ENCODE measurements around the gene FFAR3.

The FFAR3 gene, protein sequence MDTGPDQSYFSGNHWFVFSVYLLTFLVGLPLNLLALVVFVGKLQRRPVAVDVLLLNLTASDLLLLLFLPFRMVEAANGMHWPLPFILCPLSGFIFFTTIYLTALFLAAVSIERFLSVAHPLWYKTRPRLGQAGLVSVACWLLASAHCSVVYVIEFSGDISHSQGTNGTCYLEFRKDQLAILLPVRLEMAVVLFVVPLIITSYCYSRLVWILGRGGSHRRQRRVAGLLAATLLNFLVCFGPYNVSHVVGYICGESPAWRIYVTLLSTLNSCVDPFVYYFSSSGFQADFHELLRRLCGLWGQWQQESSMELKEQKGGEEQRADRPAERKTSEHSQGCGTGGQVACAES

DNA sequence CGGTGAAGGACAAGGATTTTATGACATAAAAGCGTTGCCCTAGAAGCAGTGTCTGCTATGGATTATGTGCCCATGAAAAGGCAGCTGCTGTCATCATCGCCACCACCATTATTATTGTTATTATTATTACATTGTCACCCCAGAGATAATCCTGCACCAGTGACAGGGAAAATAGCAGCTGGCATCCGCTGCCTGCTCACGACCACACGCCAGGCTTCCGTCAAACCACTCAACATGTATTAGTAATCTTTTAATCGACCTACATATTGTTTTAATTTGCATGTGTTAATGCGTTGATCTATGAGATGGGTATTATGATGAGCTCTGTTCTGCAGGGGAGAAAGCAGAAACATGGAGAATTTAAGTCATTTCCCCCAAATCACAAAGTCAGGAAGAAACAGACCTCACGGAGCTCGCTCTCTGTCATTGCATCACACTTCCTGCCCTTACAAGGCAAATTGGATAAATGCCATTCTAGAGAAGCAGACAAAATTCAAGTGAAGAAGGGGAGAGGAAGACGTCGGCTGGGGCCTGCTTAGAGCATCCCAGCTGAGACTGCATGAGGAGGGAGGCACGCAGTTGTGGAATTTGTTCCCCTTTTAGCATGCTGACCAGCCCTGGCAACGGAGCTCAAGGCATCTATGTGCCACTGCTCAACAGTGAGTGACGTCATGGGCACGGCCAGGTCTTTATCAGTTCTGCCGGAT, at the start of gene FFAR3:
Gene FFAR3 (plus strand): TSS at position 594 of the 707 bp plus-strand sequence. CDS start 431 bp downstream, outside the sequence.
- Mint-ChIP-seq H3K36me3 (no peaks in the 10 kb centered on the region), H3K27ac (peak within 1 kb of the TSS; percentile 85), H3K27me3 (peaks cover 3% of the 10 kb centered on the region), H3K4me1 (ENCODE audit: low read depth) (peaks cover 12% of the 10 kb centered on the region), H3K9me3 (ENCODE audit: low read depth) (no peaks in the 10 kb centered on the region), H3K4me3 (peak within 1 kb of the TSS; percentile 76)

DNA sequence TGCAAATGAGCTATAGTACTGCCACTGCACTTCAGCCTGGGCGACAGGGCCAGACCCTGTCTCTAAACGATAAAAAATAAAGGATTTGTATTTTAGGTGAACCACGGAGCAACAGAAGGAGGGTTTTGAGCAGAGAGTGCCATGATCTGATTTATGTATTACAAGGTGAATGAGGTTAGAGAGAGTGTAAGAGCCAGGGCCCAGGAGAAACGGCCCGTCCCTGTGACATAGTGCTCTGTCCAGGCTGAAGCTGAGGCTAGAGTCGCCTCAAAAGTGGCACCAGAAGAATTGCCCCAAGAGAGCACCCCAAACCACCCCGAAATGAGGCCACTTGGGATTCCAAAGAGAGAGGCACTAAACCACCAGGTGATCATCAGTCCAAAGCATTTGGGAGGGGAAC, 49.4 kb upstream of the FFAR3 start:
- Mint-ChIP-seq H3K4me3 (no peak overlapping the region), H3K9me3 (ENCODE audit: low read depth) (no peaks in the 10 kb centered on the region), H3K36me3 (no peaks in the 10 kb centered on the region), H3K27me3 (no peaks in the 10 kb centered on the region), H3K27ac (no peak overlapping the region), H3K4me1 (ENCODE audit: low read depth) (no peaks in the 10 kb centered on the region)

DNA sequence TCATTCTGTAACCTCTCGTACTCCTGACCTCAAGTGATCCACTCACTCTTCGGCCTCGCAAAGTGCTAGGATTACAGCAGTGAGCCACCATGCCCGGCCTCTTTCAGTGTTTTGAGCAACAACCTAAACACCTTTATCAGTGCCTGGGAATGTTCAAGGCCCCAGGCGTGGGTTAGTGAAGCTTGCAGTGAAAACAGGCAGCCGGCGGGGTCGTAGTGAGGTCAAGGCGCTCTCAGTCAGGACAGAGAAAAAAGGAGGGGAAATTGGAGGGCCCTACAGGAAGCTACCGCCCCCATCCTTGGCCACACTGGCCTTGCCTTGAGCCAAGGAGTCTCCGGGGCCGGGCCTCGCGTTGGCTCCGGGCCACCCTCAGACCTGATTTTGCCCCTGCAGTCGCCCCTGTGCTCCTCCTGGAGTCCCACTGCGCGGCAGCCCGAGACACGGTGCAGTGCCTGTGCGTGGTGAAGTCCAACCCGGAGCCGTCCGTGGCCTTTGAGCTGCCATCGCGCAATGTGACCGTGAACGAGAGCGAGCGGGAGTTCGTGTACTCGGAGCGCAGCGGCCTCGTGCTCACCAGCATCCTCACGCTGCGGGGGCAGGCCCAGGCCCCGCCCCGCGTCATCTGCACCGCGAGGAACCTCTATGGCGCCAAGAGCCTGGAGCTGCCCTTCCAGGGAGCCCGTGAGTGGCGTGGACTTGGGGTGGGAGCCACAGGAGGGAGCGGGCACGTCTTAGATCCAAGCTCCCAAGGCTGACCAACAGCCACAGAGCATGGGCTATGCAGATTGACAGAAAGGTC, 48.6 kb upstream of the FFAR3 start:
- no peak overlapping the region for H3K4me3 Mint-ChIP-seq
- no peaks in the 10 kb centered on the region for H3K36me3 Mint-ChIP-seq
- H3K27ac Mint-ChIP-seq, result no peak overlapping the region
- H3K9me3 Mint-ChIP-seq (ENCODE audit: low read depth), result no peaks in the 10 kb centered on the region
- H3K27me3 Mint-ChIP-seq, result no peaks in the 10 kb centered on the region
- no peaks in the 10 kb centered on the region for H3K4me1 Mint-ChIP-seq (ENCODE audit: low read depth)

DNA sequence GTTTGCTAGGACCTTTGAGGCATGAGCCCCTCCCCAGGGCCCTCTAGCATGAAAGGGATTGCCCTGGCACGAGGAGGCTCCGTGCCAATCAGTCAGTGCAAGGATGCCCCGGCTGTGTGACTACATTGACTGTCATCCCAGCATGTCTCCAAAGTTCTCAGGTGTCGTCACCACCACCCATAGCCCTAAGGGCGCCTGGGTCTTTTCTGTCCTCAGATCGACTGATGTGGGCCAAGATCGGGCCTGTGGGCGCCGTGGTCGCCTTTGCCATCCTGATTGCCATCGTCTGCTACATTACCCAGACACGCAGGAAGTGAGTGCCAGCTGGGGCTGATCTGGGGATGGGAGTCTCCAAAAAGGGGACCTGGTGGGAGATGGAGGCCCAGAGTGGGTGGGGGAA, 47.9 kb upstream of the FFAR3 start:
- no peaks in the 10 kb centered on the region for H3K27me3 Mint-ChIP-seq
- no peak overlapping the region for H3K4me3 Mint-ChIP-seq
- no peaks in the 10 kb centered on the region for H3K36me3 Mint-ChIP-seq
- no peaks in the 10 kb centered on the region for H3K4me1 Mint-ChIP-seq (ENCODE audit: low read depth)
- H3K9me3 Mint-ChIP-seq (ENCODE audit: low read depth), result no peaks in the 10 kb centered on the region
- H3K27ac Mint-ChIP-seq, result no peak overlapping the region

DNA sequence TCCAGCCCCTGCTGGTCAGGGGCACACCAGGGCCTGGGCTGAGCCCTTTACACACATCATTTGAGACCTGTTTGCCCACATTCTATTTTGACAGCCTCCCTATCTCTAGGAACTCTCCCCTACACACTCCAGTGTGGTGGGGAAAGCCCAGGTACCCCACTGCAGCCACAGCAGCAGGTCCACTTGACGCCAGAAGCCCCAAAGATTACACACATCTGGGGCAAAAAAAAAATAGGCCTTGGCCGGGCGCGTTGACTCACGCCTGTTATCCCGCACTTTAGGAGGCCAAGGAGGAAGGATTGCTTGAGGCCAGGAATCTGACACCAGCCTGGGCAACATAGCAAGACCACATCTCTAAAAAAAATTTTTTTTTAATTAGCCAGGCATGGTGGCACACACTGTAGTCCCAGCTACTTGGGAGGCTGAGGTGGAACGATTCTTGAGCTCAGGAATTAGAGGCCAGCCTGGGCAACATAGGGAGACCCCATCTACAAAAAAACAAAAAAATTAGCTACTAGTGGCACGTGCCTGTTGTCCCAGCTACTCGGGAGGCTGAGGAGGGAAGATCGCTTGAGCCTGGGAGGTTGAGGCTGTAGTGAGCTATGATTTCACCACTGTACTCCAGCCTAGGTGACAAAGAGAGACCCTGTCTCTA, 47.3 kb upstream of the FFAR3 start:
- H3K27ac Mint-ChIP-seq, result no peak overlapping the region
- H3K36me3 Mint-ChIP-seq, result no peaks in the 10 kb centered on the region
- no peaks in the 10 kb centered on the region for H3K9me3 Mint-ChIP-seq (ENCODE audit: low read depth)
- H3K4me1 Mint-ChIP-seq (ENCODE audit: low read depth), result no peaks in the 10 kb centered on the region
- no peak overlapping the region for H3K4me3 Mint-ChIP-seq
- H3K27me3 Mint-ChIP-seq, result no peaks in the 10 kb centered on the region

DNA sequence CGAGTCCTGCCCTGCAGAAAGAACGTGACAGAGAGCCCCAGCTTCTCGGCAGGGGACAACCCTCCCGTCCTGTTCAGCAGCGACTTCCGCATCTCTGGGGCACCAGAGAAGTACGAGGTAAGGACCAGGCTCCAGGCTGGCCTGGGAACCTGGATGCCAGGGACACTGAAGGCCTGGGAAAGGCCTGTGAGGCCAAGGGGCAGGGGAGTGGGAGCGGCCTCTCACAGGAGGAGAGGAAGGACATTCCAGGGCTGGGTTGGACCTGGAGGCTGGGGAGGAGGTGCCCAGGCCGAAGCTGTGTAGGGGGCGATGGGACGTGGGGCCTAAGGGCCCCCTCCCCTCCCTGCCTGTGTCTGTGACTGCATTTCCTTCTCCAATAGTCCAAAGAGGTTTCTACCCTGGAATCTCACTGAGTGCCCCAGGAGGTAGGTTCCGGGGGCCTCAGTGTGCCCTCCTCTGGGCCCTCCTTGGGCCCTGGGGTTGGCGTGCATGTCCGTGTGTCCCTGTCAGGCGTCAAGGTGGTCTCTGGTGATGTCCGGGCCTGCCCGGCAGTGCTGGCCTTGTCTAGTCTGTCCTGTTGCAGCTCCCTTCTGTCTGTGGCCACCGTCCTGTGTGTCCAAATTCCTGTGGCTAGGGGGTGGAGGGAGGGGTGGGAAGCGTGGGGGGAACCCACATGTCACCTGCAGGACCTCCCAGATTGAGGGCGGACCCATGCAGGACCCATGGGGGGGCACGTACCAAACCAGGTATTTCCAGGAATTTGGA, 46.2 kb upstream of the FFAR3 start:
- H3K36me3 Mint-ChIP-seq, result no peaks in the 10 kb centered on the region
- H3K4me3 Mint-ChIP-seq, result no peak overlapping the region
- H3K27ac Mint-ChIP-seq, result no peak overlapping the region

DNA sequence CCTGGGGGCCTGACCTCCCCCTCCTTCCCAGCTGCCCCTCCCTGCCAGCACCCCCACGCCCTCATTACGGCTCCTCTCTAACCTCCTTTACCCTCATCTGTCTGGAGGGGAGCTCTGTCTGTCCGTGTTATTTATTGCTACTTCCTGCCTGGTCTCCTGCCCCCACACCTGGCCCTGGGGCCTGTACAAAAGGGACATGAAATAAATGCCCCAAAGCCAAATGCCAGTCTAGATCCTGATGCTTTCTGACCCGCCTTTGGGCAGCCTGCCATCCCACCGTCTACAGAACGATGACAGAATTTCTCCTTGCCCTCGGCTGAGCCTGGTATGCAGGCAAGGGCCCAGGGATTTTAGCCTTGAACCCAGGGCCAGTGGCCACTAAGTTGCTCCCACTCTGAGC, 44.7 kb upstream of the FFAR3 start:
- no peak overlapping the region for H3K4me3 Mint-ChIP-seq
- no peaks in the 10 kb centered on the region for H3K36me3 Mint-ChIP-seq
- no peak overlapping the region for H3K27ac Mint-ChIP-seq
- H3K9me3 Mint-ChIP-seq (ENCODE audit: low read depth), result no peaks in the 10 kb centered on the region
- H3K27me3 Mint-ChIP-seq, result no peaks in the 10 kb centered on the region
- H3K4me1 Mint-ChIP-seq (ENCODE audit: low read depth), result peaks cover 2% of the 10 kb centered on the region

More for the DNA sequence above, 46.2 kb upstream of the FFAR3 start:
- H3K9me3 Mint-ChIP-seq (ENCODE audit: low read depth), result no peaks in the 10 kb centered on the region
- no peaks in the 10 kb centered on the region for H3K27me3 Mint-ChIP-seq
- H3K4me1 Mint-ChIP-seq (ENCODE audit: low read depth), result no peaks in the 10 kb centered on the region

DNA sequence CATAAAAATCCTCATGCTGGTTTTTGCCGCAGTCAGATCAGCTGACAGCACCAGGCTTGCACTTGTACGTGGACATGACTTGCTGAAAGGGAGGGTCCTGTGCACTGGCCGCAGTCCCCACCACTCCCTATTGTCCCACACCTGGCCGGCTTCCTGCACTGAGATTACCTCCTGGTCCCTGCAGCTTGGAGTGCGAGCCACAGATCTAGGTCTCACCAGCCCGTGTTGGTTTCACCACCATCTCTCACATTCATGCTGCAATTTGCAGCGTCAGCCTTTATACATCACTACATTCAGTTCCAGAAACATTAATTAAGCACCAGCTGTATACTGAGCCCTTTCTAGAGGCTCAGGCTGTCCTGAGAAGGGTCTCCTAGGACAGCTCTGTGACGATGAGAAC, 44.2 kb upstream of the FFAR3 start:
- Mint-ChIP-seq H3K4me3 (no peak overlapping the region), H3K27me3 (no peaks in the 10 kb centered on the region), H3K27ac (no peak overlapping the region), H3K36me3 (no peaks in the 10 kb centered on the region), H3K9me3 (ENCODE audit: low read depth) (no peaks in the 10 kb centered on the region), H3K4me1 (ENCODE audit: low read depth) (peaks cover 7% of the 10 kb centered on the region)

DNA sequence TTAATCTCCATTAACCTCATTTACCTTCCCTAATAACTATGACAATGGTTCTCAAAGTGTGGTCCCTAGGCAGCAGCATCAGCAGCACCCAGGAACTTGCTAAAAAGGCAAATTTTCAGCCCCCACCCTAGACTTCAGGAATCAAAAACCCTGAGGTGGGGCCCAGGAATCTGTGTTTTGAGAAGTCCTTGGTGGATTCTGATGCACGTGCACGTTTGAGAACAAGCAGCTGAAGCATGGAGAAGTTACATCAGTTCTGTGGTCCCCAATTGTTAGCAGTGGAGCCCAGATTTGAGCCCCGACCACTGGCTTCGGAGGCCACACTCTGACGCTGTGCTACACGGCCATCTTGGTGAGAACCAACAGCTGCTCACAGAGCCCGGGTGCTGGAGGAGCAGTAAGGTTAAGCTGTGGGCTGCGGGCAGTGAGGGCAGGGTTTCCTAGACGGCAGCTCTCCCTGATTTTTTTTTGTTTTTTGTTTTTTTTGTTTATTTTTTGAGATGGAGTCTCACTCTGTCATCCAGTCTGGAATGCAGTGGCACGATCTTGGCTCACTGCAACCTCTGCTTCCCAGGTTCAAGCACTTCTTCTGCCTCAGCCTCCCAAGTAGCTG, 43.3 kb upstream of the FFAR3 start:
- no peaks in the 10 kb centered on the region for H3K36me3 Mint-ChIP-seq
- H3K27ac Mint-ChIP-seq, result no peak overlapping the region
- peaks cover 8% of the 10 kb centered on the region for H3K4me1 Mint-ChIP-seq (ENCODE audit: low read depth)
- no peaks in the 10 kb centered on the region for H3K27me3 Mint-ChIP-seq
- H3K4me3 Mint-ChIP-seq, result no peak overlapping the region
- no peaks in the 10 kb centered on the region for H3K9me3 Mint-ChIP-seq (ENCODE audit: low read depth)

DNA sequence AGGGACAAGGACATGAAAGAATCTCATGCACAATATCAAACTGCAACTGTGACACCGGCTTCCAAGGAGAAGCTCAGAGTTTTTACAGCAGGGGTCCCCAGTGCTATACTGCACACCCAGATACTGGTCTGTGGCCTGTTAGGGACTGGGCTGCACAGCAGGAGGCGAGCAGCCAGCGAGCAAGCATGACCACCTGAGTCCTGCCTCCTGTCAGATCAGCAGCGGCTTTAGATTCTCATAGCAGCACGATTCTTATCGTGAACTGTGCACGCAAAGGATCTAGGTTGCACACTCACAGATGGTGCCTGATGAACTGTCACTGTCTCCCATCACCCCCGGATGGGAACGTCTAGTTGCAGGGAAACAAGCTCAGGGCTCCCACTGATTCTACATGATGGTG, 42.4 kb upstream of the FFAR3 start:
- Mint-ChIP-seq H3K9me3 (ENCODE audit: low read depth) (no peaks in the 10 kb centered on the region), H3K27ac (no peak overlapping the region), H3K36me3 (no peaks in the 10 kb centered on the region), H3K27me3 (no peaks in the 10 kb centered on the region), H3K4me3 (no peak overlapping the region), H3K4me1 (ENCODE audit: low read depth) (peaks cover 8% of the 10 kb centered on the region)

DNA sequence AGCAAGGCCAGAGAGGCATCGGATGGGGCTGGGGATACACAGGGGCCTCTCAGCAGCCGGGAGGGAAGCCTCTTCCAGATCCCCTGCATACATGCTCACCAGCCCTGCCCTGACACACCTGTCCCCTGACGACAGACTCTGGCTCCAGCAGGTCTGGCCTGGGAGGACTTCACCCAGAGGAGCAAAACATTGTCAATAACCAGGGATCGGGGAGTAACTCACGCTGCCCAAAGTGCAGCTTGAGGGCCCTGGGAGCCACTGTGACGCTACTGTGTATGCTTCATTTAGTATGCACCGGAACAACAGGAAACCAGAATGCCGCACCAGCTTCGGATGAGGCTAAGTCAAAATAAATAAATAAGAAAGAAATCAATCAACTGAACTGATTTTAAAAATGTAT, 41.7 kb upstream of the FFAR3 start:
- Mint-ChIP-seq H3K9me3 (ENCODE audit: low read depth) (no peaks in the 10 kb centered on the region), H3K27ac (no peak overlapping the region), H3K4me1 (ENCODE audit: low read depth) (peaks cover 8% of the 10 kb centered on the region), H3K36me3 (no peaks in the 10 kb centered on the region), H3K4me3 (no peak overlapping the region), H3K27me3 (no peaks in the 10 kb centered on the region)

DNA sequence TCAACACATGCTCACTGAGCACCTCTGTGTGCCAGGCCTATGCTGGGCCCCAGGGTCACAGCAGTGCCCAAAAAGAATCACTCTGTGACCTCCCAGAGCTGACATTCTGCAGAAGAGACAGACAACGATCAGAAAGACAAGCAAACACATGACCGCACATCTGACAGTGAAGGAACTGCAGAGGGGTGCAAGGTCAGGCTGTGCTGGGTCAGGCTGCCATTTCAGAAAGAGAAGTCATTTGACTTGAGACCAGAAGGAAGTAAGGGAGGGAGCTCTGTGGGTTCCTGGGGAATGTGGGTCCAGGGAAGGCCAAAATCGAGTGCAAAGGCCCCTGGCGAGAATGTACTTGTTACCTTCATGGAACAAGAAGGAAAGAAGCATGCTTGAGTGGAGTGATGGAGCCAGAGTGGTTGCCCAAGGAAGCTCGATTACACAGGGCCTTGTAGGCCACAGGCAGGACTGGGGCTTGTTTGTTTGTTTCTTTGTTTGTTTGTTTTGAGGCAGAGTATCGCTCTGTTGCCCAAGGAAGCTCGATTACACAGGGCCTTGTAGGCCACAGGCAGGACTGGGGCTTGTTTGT, 40.7 kb upstream of the FFAR3 start:
- Mint-ChIP-seq H3K36me3 (peaks cover 2% of the 10 kb centered on the region), H3K27ac (no peak overlapping the region), H3K4me1 (ENCODE audit: low read depth) (peaks cover 8% of the 10 kb centered on the region), H3K9me3 (ENCODE audit: low read depth) (peaks cover 5% of the 10 kb centered on the region), H3K27me3 (no peaks in the 10 kb centered on the region), H3K4me3 (no peak overlapping the region)

DNA sequence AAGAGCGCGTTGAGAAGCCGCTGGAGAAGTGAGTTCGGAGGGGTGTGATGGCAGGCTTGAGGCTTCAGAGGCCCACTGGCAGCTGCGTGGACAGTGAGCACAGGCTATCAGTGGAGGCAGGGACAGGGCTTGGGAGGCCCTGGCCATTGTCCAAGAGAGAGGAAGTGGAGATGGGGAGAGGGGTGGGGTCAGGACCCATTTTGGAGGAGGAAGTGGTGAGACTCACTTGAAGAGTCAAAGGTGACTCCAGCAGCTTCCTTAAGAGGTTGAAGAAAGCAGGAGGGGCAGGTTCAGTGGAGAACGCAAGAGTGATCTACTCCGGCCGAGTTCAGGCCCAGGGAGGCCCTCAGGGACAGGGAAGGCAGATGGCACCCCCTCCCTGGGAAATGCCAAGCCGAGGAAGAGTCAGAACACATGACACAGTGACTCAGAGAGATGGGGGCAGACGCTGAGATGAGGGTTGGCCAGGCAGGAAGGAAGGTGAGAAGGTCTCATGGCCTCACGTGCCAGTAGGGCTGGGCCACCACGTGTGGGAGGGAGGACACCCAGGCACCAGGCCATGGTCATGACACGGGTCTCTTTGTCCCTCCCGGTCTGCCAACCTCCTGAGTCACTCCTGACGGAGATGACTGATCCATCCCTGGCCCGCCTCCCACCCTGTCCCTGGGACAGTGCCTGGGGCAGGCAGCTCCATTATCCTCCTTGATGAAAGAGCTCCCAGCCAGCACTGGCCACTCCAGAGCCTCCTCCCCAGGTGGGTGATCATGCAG, 39.4 kb upstream of the FFAR3 start:
- Mint-ChIP-seq H3K27me3 (no peaks in the 10 kb centered on the region), H3K4me1 (ENCODE audit: low read depth) (peaks cover 8% of the 10 kb centered on the region), H3K4me3 (no peak overlapping the region), H3K27ac (no peak overlapping the region), H3K36me3 (peaks cover 2% of the 10 kb centered on the region), H3K9me3 (ENCODE audit: low read depth) (peaks cover 7% of the 10 kb centered on the region)
